Erythroblast (primary cell): Measurements from ENCODE around the gene WDR88.

ENCODE experiments used
- GATA1 ChIP-seq: IDR thresholded peaks from 2 replicates; pipeline ENCODE4 v1.6.1; 2011; ENCODE audit warnings: low read depth, mild to moderate bottlenecking, control low read depth, low read length, moderate library complexity
- POLR2A ChIP-seq: IDR thresholded peaks from 2 replicates; pipeline ENCODE4 v1.6.1; 2011; ENCODE audit warnings: mild to moderate bottlenecking, low read length

DNA sequence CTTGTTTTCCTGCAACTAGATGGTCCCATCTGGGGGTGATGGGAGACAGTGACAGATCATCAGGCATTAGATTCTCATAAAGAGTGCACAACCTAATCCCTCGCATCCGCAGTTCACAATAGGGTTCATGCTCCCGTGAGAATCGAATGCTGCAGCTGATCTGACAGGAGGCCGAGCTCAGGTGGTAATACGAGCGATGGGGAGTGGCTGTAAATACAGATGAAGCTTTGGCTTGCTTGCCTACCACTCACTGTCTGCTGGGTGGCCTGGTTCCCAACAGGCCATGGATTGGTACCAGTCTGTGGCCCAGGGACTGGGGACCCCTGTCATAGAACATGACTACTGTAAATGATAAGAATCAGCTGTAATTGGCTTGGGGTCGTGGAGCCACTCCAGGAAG, 28.0 kb downstream of the WDR88 start:
- TF ChIP-seq POLR2A = no peak
- no peak for TF ChIP-seq GATA1
